IPS-20b (cell line): ENCODE data around the gene CREB3L1.
A peak's percentile ranks its signal among the peaks of the same experiment; 100 is the strongest.

Experiments used
- H3K27ac ChIP-seq: one replicate; pipeline ENCODE4 v1.5.1; 2013; ENCODE audit warnings: low read length
- H3K27me3 ChIP-seq: 2 replicates; pipeline ENCODE4 v1.6.1; 2013; ENCODE audit warnings: mild to moderate bottlenecking, low read length, inconsistent platforms; ENCODE audit not compliant: insufficient read depth
- H3K36me3 ChIP-seq: 2 replicates; pipeline ENCODE4 v1.6.1; 2013; ENCODE audit warnings: low read depth, mild to moderate bottlenecking, inconsistent platforms, low read length, moderate library complexity; ENCODE audit not compliant: insufficient read depth
- H3K4me1 ChIP-seq: 2 replicates; pipeline ENCODE4 v1.6.1; 2013; ENCODE audit warnings: mild to moderate bottlenecking, control low read depth, inconsistent platforms, low read length, moderate library complexity; ENCODE audit not compliant: insufficient read depth
- H3K4me3 ChIP-seq: 2 replicates; pipeline ENCODE4 v1.5.1; 2013; ENCODE audit warnings: mild to moderate bottlenecking, low read length, inconsistent platforms
- H3K9ac ChIP-seq: 2 replicates; pipeline ENCODE4 v1.6.1; 2013; ENCODE audit warnings: low read depth, mild to moderate bottlenecking, inconsistent platforms, low read length, moderate library complexity
- H3K9me3 ChIP-seq: 2 replicates; pipeline ENCODE4 v1.6.1; 2013; ENCODE audit warnings: mild to moderate bottlenecking, low read depth, low read length, inconsistent platforms; ENCODE audit not compliant: insufficient read depth

CREB3L1 gene

DNA sequence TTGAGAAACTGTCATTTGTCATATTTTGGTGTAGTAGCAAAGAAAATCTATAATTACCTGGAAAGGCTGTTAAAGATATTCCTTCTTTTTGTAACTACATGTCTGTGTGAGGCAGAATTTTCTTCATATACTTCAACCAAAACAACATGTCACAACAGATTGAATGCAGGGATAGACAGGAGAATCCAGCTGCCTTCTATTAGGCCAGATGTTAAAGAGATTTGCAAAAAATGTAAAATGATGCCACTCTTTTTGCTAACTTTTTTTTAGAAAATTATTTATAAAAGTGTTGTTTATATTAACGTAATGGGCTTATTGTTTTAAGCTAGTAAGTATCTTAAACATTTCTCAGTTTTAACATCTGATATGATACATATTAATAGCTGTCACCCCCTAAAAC, 82.5 kb downstream of the CREB3L1 start:
- peaks cover 6% of the 10 kb centered on the region; the same call in 1 of the 2 replicates for H3K36me3 ChIP-seq
- peaks cover 16% of the 10 kb centered on the region; the same call in 1 of the 2 replicates for H3K4me1 ChIP-seq
- H3K9me3 ChIP-seq: no peaks in the 10 kb centered on the region
- H3K4me3 ChIP-seq: no peak overlapping the region
- no peak overlapping the region for H3K9ac ChIP-seq
- no peaks in the 10 kb centered on the region for H3K27me3 ChIP-seq
- no peak overlapping the region for H3K27ac ChIP-seq

DNA sequence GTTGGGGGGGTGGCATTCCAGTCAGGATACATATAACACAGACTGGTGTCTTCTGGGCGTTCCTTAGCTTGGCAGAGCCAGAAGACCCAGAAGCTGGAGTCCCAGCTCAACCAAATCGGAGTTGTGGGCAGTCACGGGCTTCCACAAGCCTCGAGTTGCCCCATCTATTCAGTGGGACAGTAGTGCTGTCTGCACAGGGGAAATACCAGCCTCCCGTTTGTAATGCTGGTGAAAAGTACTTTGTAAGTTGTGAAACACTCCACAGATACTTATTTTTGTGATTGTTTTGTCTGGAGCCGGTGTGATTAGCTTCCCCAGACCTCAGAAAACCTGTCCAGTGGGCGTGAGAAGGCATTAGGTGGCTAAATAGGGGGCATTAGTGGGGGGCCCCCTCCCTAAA, 83.4 kb downstream of the CREB3L1 start:
- Histone ChIP-seq H3K9me3 (no peaks in the 10 kb centered on the region), H3K27ac (peak overlapping the region; percentile 0), H3K9ac (peak overlapping the region; percentile 37; the same call in 1 of the 2 replicates), H3K36me3 (peaks cover 6% of the 10 kb centered on the region; the same call in 1 of the 2 replicates), H3K4me1 (peaks cover 16% of the 10 kb centered on the region; the same call in 1 of the 2 replicates), H3K27me3 (no peaks in the 10 kb centered on the region), H3K4me3 (no peak overlapping the region)

DNA sequence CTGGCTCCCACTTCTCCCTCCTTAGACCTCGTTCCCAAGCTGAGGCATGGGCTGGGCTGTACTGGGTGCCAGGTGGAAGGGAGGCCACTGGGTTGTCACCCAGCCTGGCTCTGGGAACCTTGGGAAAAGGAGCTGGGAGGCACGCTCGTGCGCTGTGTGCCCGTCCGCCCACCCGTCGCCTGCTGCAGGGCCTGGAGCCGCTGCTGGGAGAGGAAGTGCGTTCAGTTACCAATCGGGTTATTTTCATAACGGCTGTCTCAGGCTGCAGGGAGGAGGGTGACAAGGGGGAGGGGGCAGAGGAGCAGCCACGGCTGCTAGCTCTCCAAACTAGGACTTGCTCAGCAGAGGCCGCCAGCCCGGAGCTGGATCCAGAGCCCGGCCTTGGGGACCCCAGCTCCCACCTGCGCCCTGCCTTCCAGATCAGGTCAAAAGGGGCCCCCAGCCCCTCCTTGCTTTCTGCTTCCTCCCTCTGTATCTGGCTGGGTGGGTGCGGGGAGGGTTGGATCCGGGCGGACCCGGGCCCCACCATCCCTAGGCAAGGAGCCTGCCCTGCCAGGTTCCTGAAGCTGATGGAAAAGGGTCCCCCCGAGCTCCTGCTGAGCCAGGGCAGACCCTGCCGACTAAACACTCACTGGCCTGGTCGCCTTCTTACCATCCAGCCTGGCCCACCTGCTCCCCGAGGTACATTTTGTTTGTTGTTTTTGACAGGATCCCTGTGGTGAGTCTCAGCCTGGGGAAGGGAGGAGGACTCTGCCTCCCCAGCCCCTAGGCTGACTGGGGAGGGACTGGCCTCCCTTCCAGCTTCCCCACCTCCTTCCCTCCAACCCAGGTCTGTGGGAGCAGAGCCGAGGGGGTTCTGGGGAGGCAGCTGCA, 84.1 kb downstream of the CREB3L1 start:
- peaks cover 16% of the 10 kb centered on the region; the same call in 1 of the 2 replicates for H3K4me1 ChIP-seq
- no peak overlapping the region for H3K4me3 ChIP-seq
- H3K9ac ChIP-seq: peak overlapping the region; percentile 37; the same call in 1 of the 2 replicates
- peaks cover 1% of the 10 kb centered on the region; the same call in 1 of the 2 replicates for H3K36me3 ChIP-seq
- no peaks in the 10 kb centered on the region for H3K9me3 ChIP-seq
- H3K27me3 ChIP-seq: no peaks in the 10 kb centered on the region
- H3K27ac ChIP-seq: peak overlapping the region; percentile 0

DNA sequence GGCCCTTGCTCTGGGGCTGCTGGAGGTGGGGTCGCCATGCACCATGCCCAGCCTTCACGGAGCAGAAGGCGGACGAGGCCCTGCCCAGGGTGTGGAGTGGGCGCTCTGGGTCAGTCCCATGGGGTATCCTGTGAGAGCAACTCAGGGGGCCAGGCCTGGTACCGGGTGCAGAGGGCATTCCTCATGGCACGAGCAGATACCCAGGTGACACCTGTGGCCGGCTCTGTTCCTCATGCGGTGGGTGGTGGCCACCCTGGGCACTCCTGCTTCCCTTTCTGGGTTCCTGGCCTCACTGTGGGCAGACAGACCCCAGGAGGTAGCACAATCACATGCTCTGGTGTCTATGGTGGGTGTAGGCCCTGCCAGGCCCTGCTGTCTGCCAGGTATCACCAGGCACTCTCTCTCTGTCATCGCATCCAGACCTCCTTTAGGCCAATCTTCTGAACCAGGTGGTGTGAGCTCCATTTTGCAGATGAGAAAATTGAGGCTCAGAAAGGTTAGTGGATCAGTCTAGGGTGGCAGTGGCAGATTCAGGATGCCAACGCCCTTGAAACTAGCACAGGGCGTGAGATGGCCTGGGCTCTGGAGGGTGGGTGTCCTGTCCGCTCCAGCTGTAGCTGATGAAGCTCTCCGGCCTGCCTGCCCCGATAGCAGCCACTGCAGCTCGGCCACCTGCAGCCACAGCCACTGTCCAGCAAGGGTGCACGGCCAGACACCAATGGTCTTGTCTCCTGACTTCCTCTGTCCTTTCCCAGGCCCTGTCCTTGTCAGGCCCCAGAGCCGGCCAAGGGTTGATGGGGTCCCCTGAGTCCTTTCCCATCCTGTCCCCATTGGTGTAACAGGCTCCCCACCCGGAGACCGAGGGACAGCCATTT, 84.9 kb downstream of the CREB3L1 start:
- no peak overlapping the region for H3K9ac ChIP-seq
- no peak overlapping the region for H3K4me3 ChIP-seq
- H3K9me3 ChIP-seq: no peaks in the 10 kb centered on the region
- H3K4me1 ChIP-seq: peaks cover 10% of the 10 kb centered on the region; the same call in 1 of the 2 replicates
- H3K27me3 ChIP-seq: no peaks in the 10 kb centered on the region
- no peaks in the 10 kb centered on the region for H3K36me3 ChIP-seq
- no peak overlapping the region for H3K27ac ChIP-seq

DNA sequence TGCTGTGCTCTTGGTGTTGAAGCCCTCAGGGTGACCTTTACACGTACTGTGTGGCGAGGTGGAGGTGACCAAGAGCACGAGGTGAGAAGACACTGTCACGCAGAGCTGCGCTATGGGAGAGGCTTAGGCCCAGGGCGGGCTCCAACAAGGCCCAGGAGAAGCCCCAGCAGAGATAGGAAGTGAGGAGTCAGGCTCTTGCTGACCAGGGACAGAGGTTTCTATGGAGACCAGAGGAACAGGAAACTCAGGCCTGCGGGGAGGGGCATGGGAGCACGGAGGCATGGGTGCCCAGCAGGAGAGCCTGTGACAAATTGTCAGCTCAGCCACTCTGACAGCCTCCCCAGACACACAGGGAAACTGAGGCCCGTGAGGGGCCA, 85.6 kb downstream of the CREB3L1 start:
- no peak overlapping the region for H3K9ac ChIP-seq
- H3K4me1 ChIP-seq: peaks cover 10% of the 10 kb centered on the region; the same call in 1 of the 2 replicates
- H3K27ac ChIP-seq: no peak overlapping the region

DNA sequence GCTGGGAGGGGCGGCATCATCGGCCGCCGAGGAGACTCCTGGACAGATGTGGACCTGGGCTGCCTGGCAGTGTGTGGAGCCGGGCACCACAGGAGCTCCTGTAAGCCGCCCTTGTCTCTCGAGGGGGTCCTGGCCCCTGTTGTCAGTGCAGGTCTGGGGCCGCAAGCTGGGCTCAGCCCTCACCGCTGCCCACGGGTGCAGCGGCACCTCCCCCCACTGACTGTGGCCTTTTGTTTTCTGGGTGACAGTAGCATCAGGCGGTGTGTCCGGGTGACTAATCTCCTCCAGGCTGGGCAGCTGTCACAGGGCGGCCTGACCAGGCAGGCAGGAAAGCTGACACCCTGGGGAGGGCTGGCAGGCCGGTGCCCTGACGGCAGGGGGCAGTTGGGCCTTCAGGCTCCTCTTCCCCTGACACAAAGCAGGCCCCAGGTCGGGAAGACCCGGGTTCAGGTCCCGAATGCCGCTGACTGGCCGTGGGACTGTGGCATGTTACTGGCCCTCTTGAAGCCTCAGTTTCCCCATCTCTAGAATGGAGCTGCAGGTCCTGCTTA, 86.1 kb downstream of the CREB3L1 start:
- H3K27me3 ChIP-seq: no peaks in the 10 kb centered on the region
- H3K4me3 ChIP-seq: no peak overlapping the region
- no peaks in the 10 kb centered on the region for H3K9me3 ChIP-seq
- no peak overlapping the region for H3K9ac ChIP-seq
- peaks cover 8% of the 10 kb centered on the region; the same call in 1 of the 2 replicates for H3K36me3 ChIP-seq
- peaks cover 10% of the 10 kb centered on the region; the same call in 1 of the 2 replicates for H3K4me1 ChIP-seq
- H3K27ac ChIP-seq: no peak overlapping the region

More for the DNA sequence above, 85.6 kb downstream of the CREB3L1 start:
- Histone ChIP-seq H3K27me3 (no peaks in the 10 kb centered on the region), H3K36me3 (peaks cover 3% of the 10 kb centered on the region; the same call in 1 of the 2 replicates), H3K9me3 (no peaks in the 10 kb centered on the region), H3K4me3 (no peak overlapping the region)

DNA sequence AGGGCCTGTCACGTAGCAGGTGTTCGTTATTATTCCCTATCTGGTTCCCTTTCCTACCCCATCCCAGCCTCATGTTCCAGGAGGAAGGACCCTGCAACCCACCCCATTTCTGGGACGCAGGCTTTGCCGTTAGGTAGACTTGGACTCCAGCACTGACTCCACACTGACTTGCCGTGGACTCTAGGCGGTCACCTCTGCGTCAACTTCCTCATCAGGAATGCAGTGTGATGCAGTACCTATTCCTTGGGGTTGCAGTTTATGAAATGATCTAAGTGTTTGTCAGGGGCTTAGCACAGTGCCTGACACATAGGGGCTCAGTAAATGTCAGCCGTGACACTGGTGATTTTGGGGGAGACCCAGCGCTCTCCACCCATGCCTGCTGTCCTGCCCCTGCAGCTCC, 86.6 kb downstream of the CREB3L1 start:
- Histone ChIP-seq H3K27ac (no peak overlapping the region), H3K27me3 (no peaks in the 10 kb centered on the region), H3K9ac (no peak overlapping the region; the same call in 1 of the 2 replicates), H3K4me1 (peaks cover 10% of the 10 kb centered on the region; the same call in 1 of the 2 replicates), H3K4me3 (no peak overlapping the region), H3K9me3 (no peaks in the 10 kb centered on the region), H3K36me3 (peaks cover 9% of the 10 kb centered on the region; the same call in 1 of the 2 replicates)

DNA sequence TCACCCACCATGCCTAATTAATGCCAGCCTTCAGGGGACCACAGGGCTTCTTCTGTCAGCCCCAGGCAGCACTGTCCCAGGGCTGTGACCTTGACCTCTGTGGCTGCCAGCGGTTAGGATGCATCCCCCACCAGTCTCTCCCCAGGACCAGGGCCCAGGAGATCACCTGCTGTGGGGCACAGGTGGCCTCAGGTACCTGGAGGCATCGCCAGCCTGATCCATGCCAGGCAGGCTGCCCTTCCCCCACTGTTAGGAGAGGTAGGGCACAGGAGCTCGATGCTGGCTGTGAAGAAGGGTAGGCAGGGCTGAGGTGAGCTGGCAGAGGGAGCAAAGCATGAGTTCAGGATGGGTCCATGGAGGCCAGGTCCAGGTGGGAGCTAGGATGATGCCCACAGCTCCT, 87.3 kb downstream of the CREB3L1 start:
- H3K4me3 ChIP-seq: no peak overlapping the region
- H3K9ac ChIP-seq: no peak overlapping the region
- no peaks in the 10 kb centered on the region for H3K27me3 ChIP-seq
- no peaks in the 10 kb centered on the region for H3K9me3 ChIP-seq
- no peak overlapping the region for H3K27ac ChIP-seq
- peaks cover 10% of the 10 kb centered on the region; the same call in 1 of the 2 replicates for H3K4me1 ChIP-seq
- H3K36me3 ChIP-seq: peaks cover 11% of the 10 kb centered on the region; the same call in 1 of the 2 replicates

DNA sequence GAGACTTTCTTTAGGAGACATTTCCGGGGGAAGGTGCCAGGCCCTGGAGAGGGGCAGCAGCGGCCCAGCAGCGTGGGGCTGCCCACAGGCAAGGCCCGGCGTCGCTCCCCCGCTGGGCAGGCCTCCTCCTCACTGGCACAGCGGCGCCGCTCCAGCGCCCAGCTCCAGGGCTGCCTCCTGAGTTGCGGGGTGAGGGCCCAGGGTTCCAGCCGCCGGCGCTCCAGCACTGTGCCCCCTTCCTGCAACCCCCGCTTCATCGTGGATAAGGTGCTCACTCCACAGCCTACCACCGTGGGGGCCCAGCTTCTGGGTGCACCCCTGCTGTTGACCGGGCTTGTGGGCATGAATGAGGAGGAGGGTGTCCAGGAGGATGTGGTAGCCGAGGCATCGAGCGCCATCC, 88.8 kb downstream of the CREB3L1 start:
- H3K4me1 ChIP-seq: peaks cover 6% of the 10 kb centered on the region; the same call in 1 of the 2 replicates
- H3K9ac ChIP-seq: no peak overlapping the region
- no peaks in the 10 kb centered on the region for H3K9me3 ChIP-seq
- H3K27ac ChIP-seq: no peak overlapping the region
- H3K36me3 ChIP-seq: peaks cover 18% of the 10 kb centered on the region
- H3K4me3 ChIP-seq: no peak overlapping the region
- no peaks in the 10 kb centered on the region for H3K27me3 ChIP-seq

DNA sequence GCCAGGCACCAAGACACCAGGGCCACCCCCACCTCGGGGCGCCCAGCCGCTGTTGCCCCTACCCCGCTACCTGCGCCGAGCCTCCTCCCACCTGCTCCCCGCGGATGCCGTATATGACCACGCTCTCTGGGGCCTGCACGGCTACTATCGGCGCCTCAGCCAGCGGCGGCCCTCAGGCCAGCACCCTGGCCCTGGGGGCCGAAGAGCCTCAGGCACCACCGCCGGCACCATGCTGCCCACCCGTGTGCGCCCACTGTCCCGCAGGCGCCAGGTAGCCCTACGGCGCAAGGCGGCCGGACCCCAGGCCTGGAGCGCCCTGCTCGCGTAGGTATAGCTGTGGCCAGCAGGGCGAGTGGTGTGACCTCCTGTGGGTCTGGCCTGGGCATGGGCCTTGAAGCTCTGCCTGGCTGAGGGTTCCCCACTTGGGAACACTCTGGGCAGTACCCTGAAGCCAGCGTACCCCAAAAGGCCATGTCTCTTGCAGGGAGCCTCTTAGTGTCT, 89.2 kb downstream of the CREB3L1 start:
- Histone ChIP-seq H3K36me3 (peaks cover 21% of the 10 kb centered on the region), H3K4me3 (no peak overlapping the region), H3K9me3 (no peaks in the 10 kb centered on the region), H3K27me3 (no peaks in the 10 kb centered on the region), H3K27ac (no peak overlapping the region), H3K4me1 (peaks cover 2% of the 10 kb centered on the region; the same call in 1 of the 2 replicates), H3K9ac (no peak overlapping the region)
